ES-I3 (cell line): ENCODE results near the gene SUMO4.

Experiments used
- H3K36me3 ChIP-seq: 2 replicates; pipeline ENCODE4 v1.6.1; 2013; ENCODE audit warnings: mild to moderate bottlenecking, low read length, control low read depth, moderate library complexity; ENCODE audit not compliant: insufficient read depth
- H3K4me1 ChIP-seq: 2 replicates; pipeline ENCODE4 v1.6.1; 2013; ENCODE audit warnings: mild to moderate bottlenecking, control low read depth, low read length; ENCODE audit not compliant: insufficient read depth
- H3K9ac ChIP-seq: 2 replicates; pipeline ENCODE4 v1.6.1; 2013; ENCODE audit warnings: low read depth, mild to moderate bottlenecking, low read length, moderate library complexity
- H3K9me3 ChIP-seq: 2 replicates; pipeline ENCODE4 v1.6.1; 2013; ENCODE audit warnings: mild to moderate bottlenecking, low read length, moderate library complexity; ENCODE audit not compliant: control insufficient read depth, insufficient read depth

Gene SUMO4

DNA sequence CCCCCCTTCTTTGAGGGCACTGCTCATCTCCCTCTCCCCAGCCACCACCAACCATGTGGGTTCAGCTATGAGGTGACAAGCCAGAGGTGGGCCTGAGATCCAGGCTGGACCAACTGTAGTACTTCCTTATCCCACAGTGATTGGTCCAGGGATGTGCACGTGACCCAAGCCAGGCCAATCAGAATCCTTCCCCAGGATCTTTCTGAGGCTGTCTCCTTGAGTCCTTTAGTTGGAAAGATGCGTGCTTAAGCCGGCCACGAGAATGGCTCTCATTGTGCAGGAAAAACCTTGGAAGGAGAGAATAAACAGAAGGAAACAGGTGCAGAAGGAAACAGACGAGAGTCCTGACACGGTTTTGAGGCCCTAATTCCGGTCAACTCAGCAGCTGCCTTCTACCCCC lies 45.5 kb downstream of the SUMO4 start:
- Histone ChIP-seq H3K36me3 (no peaks in the 10 kb centered on the region), H3K4me1 (no peaks in the 10 kb centered on the region; the same call in 1 of the 2 replicates), H3K9me3 (no peaks in the 10 kb centered on the region), H3K9ac (no peak overlapping the region)

DNA sequence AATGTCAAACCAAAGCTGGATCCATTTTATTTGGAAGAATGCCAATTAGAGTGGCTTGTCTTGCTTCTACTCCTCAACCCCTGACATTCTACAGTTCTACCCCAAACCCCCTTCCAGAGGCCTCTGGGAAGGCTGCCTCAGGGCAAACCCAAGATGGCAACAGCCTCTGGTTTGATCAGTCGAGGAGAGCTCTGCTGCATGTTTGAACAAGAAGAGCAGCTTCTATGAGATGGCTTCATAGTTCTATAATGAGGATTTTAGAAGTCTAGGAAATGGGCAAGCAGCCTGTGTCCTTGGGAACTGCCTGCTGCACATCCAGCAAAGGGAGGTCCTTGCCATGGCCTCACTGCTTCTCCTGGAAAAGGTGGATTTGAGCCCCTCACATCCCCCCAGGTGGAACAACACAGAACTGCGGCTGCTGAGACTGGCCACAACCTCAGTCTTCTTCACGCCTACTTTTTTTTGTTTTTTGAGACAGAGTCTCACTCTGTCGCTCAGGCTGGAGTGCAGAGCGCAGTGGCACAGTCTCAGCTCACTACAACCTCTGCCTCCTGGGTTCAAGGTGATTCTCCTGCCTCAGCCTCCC lies 46.8 kb downstream of the SUMO4 start:
- H3K9ac ChIP-seq: no peak overlapping the region
- H3K4me1 ChIP-seq: no peaks in the 10 kb centered on the region
- no peaks in the 10 kb centered on the region for H3K9me3 ChIP-seq
- no peaks in the 10 kb centered on the region for H3K36me3 ChIP-seq

DNA sequence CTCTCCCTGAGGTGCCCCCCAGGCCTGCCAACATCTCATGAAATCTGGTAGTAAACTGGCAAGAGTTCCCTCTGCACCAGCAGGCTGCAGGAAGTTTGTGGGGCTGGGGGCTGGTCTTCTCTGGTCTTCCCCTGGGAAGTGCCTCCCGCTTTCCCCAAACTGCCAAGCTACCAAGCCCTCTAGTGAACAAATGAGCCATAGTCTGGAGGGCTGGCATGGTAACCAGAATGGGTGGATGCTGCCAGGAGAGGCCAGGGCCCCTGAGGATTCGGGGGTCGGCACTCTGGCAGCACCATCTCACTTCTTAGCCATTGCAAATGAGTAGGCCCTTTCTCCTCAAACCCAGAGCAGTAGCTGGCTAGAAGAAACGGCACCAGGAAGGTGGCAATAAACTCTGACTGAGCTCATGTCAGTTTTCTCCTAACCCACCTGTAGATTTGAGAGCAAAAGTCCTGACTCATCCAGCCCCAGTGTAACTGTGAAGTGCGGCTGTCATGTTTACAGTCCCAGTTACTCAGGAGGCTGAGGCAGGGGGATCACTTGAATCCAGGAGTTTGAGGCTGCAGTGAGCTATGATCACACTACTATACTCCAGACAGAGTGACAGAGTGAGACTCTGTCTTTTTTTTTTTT lies 48.9 kb downstream of the SUMO4 start:
- Histone ChIP-seq H3K9me3 (no peaks in the 10 kb centered on the region), H3K9ac (no peak overlapping the region), H3K4me1 (no peaks in the 10 kb centered on the region), H3K36me3 (no peaks in the 10 kb centered on the region)

DNA sequence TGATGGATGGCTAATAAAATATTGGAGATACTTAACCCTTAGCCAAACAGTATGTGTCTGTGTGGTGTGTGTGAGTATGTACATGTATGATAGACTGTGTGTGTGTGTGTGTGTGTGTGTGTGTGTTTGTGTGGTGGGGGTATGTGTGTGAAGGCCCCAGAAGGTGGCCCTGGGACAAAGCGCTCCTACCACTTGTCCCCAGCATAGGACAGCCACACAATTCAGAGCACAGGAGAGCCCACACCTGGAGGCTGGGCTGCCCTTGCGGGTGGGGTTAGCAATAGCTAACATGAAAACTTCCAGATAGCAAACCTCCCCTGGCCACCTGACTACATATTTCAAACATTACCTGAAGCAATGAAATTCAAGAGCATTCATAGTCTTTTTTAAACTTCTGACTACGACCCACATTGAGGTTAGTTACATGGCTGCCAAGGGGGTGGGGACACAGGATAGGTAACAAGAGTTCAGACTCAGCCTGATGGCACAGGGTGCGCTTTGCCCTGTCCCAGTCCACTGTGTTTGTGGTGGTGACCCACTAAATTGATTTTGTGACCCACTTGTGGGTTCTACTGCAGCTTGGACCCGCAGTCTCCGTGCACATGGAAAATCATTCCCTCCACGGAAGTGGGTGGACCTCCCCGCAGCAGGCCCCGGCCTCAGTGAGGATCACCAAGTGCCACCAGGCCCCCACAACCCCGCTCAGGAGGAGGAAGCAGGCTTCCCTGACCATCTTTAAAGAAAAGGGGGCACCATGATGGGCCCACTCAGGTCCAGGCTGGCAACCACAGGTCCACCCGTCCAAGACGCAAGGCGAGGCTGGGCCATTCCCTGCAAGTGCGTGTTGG lies 50.0 kb downstream of the SUMO4 start:
- no peaks in the 10 kb centered on the region for H3K36me3 ChIP-seq
- H3K4me1 ChIP-seq: no peaks in the 10 kb centered on the region
- no peaks in the 10 kb centered on the region for H3K9me3 ChIP-seq
- H3K9ac ChIP-seq: peak overlapping the region; percentile 64; the same call in 1 of the 2 replicates
